KMS-11 (cell line): Measurements from ENCODE around the gene ACVR1.

ENCODE experiments used
- H2AFZ ChIP-seq: fragments of 200-600 bp; sonication (generic); 2 replicates; pipeline ENCODE4 v1.6.1; 2016; ENCODE audit warnings: antibody characterized with exemption, mixed run types, low read depth
- H3K27ac ChIP-seq: fragments of 200-600 bp; sonication (generic); 2 replicates; pipeline ENCODE4 v1.6.1; 2016; ENCODE audit warnings: mild to moderate bottlenecking, mixed run types
- H3K27me3 ChIP-seq: fragments of 200-600 bp; sonication (generic); 2 replicates; pipeline ENCODE4 v1.6.1; 2017; ENCODE audit warnings: mild to moderate bottlenecking, low read depth, mixed run types, moderate library complexity; ENCODE audit not compliant: insufficient read depth
- H3K36me3 ChIP-seq: fragments of 200-600 bp; sonication (generic); 2 replicates; pipeline ENCODE4 v1.6.1; 2017; ENCODE audit warnings: mild to moderate bottlenecking, mixed run types; ENCODE audit not compliant: insufficient read depth
- H3K4me1 ChIP-seq: fragments of 200-600 bp; sonication (generic); 2 replicates; pipeline ENCODE4 v1.6.1; 2016; ENCODE audit warnings: mild to moderate bottlenecking, low read depth, mixed run types; ENCODE audit not compliant: poor library complexity, severe bottlenecking
- H3K4me2 ChIP-seq: fragments of 200-600 bp; sonication (generic); 2 replicates; pipeline ENCODE4 v1.7.0; 2016; ENCODE audit warnings: mild to moderate bottlenecking, mixed run types
- H3K4me3 ChIP-seq: fragments of 200-600 bp; sonication (generic); IDR thresholded peaks from 2 replicates; pipeline ENCODE4 v1.6.1; 2017; ENCODE audit warnings: low read depth, low read length, mixed read lengths; ENCODE audit not compliant: insufficient read depth
- H3K79me2 ChIP-seq: fragments of 200-600 bp; sonication (generic); 2 replicates; pipeline ENCODE4 v1.6.1; 2016; ENCODE audit warnings: low read depth, mixed run types; ENCODE audit not compliant: insufficient read depth
- H3K9ac ChIP-seq: fragments of 200-600 bp; sonication (generic); 2 replicates; pipeline ENCODE4 v1.6.1; 2016; ENCODE audit warnings: mild to moderate bottlenecking, mixed run types
- H4K20me1 ChIP-seq: fragments of 200-600 bp; sonication (generic); 2 replicates; pipeline ENCODE4 v1.6.1; 2016; ENCODE audit warnings: mild to moderate bottlenecking, mixed run types; ENCODE audit not compliant: insufficient read depth
- CTCF ChIP-seq: fragments of 200-600 bp; sonication (generic); conservative IDR thresholded peaks from 2 replicates; pipeline ENCODE4 v1.6.1; 2017; ENCODE audit warnings: low read depth, mild to moderate bottlenecking, antibody characterized with exemption, low read length, moderate library complexity, mixed read lengths

ACVR1 gene

GRCh38 chr2:157787364-157787938 lies 88.7 kb downstream of the ACVR1 start:
- Histone ChIP-seq H3K9ac (no peak overlapping the region), H3K4me1 (peaks cover 1% of the 10 kb centered on the region), H3K27me3 (no peaks in the 10 kb centered on the region), H2AFZ (no peak overlapping the region), H3K4me2 (no peak overlapping the region), H3K4me3 (no peak overlapping the region), H3K36me3 (no peaks in the 10 kb centered on the region), H4K20me1 (no peaks in the 10 kb centered on the region), H3K27ac (no peak overlapping the region), H3K79me2 (no peaks in the 10 kb centered on the region)
- TF ChIP-seq CTCF, result no peak

- no peak for TF ChIP-seq CTCF
- Histone ChIP-seq H3K36me3 (no peaks in the 10 kb centered on the region), H3K27ac (no peak overlapping the region), H3K4me3 (no peak overlapping the region), H3K4me1 (peaks cover 7% of the 10 kb centered on the region), H2AFZ (no peak overlapping the region), H3K79me2 (no peaks in the 10 kb centered on the region), H3K4me2 (no peak overlapping the region), H4K20me1 (no peaks in the 10 kb centered on the region), H3K27me3 (no peaks in the 10 kb centered on the region), H3K9ac (no peak overlapping the region)
Measured at GRCh38 chr2:157786663-157787363, 89.3 kb downstream of the ACVR1 start.

GRCh38 chr2:157785866-157786662 lies 90.1 kb downstream of the ACVR1 start:
- no peaks in the 10 kb centered on the region for H3K27me3 ChIP-seq
- H3K4me3 ChIP-seq, result no peak overlapping the region
- no peak overlapping the region for H2AFZ ChIP-seq
- peaks cover 7% of the 10 kb centered on the region for H3K4me1 ChIP-seq
- H3K36me3 ChIP-seq, result no peaks in the 10 kb centered on the region
- no peak overlapping the region for H3K4me2 ChIP-seq
- H3K27ac ChIP-seq, result no peak overlapping the region
- no peak overlapping the region for H3K9ac ChIP-seq
- H4K20me1 ChIP-seq, result no peaks in the 10 kb centered on the region
- no peak for TF ChIP-seq CTCF
- no peaks in the 10 kb centered on the region for H3K79me2 ChIP-seq

- H3K4me2 ChIP-seq, result no peak overlapping the region
- H3K36me3 ChIP-seq, result no peaks in the 10 kb centered on the region
- H4K20me1 ChIP-seq, result no peaks in the 10 kb centered on the region
- no peak overlapping the region for H3K9ac ChIP-seq
- H3K27ac ChIP-seq, result no peak overlapping the region
- H3K27me3 ChIP-seq, result no peaks in the 10 kb centered on the region
- H3K4me3 ChIP-seq, result no peak overlapping the region
- H2AFZ ChIP-seq, result no peak overlapping the region
- no peak for TF ChIP-seq CTCF
- H3K79me2 ChIP-seq, result no peaks in the 10 kb centered on the region
- H3K4me1 ChIP-seq, result peaks cover 7% of the 10 kb centered on the region
Measured at GRCh38 chr2:157785200-157785599, 90.9 kb downstream of the ACVR1 start.
